HepG2 (cell line): Measurements from ENCODE around the gene ACAP2. TPM values are rescaled to one million over a fixed set of nuclear protein-coding genes. Genes with fewer than 3 reads are reported as not detected.
A peak's percentile ranks its signal among the peaks of the same experiment; 100 is the strongest.

ENCODE experiments used
- ATF4 ChIP-seq, 2 experiments: fragments of 450-650 bp in 1 of 2; sonication (generic) in 1 of 2; formaldehyde crosslinking; IDR thresholded peaks; 2 replicates each; pipeline versions ENCODE4 v1.5.0 to v1.8.0; 2020 to 2022; ENCODE audit warnings: mild to moderate bottlenecking in 1 of 2, missing genetic modification reagents in 1 of 2
- ELF4 ChIP-seq: sonication (generic); formaldehyde crosslinking; IDR thresholded peaks from 2 replicates; pipeline ENCODE4 v1.5.0; 2020; ENCODE audit warnings: missing genetic modification reagents, mild to moderate bottlenecking, moderate library complexity, borderline replicate concordance
- IKZF5 ChIP-seq: IDR thresholded peaks from 2 replicates; pipeline ENCODE4 v1.6.1; 2018; ENCODE audit warnings: missing genetic modification reagents, mild to moderate bottlenecking, missing compliant biosample characterization
- KIAA2018 ChIP-seq: sonication (generic); formaldehyde crosslinking; IDR thresholded peaks from 2 replicates; pipeline ENCODE4 v1.5.0; 2020; ENCODE audit warnings: mild to moderate bottlenecking, missing genetic modification reagents, borderline replicate concordance
- KLF12 ChIP-seq: sonication (generic); formaldehyde crosslinking; IDR thresholded peaks from 2 replicates; pipeline ENCODE4 v1.4.0; 2020; ENCODE audit warnings: missing genetic modification reagents, borderline replicate concordance
- KLF9 ChIP-seq: IDR thresholded peaks from 2 replicates; pipeline ENCODE4 v1.6.1; 2016; ENCODE audit warnings: low read depth
- MLLT10 ChIP-seq: sonication (generic); formaldehyde crosslinking; IDR thresholded peaks from 2 replicates; pipeline ENCODE4 v1.4.0; 2020; ENCODE audit warnings: missing genetic modification reagents
- MYC ChIP-seq: sonication (generic); formaldehyde crosslinking; IDR thresholded peaks from 2 replicates; pipeline ENCODE4 v1.9.0; 2021; ENCODE audit warnings: missing genetic modification reagents, borderline replicate concordance
- ZBTB21 ChIP-seq: sonication (generic); formaldehyde crosslinking; IDR thresholded peaks from 2 replicates; pipeline ENCODE4 v1.4.0; 2020; ENCODE audit warnings: missing genetic modification reagents
- ZNF234 ChIP-seq: sonication (generic); formaldehyde crosslinking; conservative IDR thresholded peaks from 2 replicates; pipeline ENCODE4 v1.5.1; 2020; ENCODE audit warnings: mild to moderate bottlenecking, missing genetic modification reagents
- ZNF329 ChIP-seq: sonication (generic); formaldehyde crosslinking; IDR thresholded peaks from 2 replicates; pipeline ENCODE4 v1.9.0; 2021; ENCODE audit warnings: low read depth, mild to moderate bottlenecking, missing genetic modification reagents
- ZNF441 ChIP-seq: sonication (generic); formaldehyde crosslinking; IDR thresholded peaks from 2 replicates; pipeline ENCODE4 v1.7.0; 2021; ENCODE audit warnings: missing genetic modification reagents, borderline replicate concordance
- ZSCAN31 ChIP-seq: sonication (generic); formaldehyde crosslinking; IDR thresholded peaks from 2 replicates; pipeline ENCODE4 v1.5.0; 2020; ENCODE audit warnings: low read depth, mild to moderate bottlenecking, missing genetic modification reagents
- polyA plus RNA-seq, 8 experiments: library from polyadenylated mRNA; depleted of rRNA in 3 of 8; stranded (reverse) in 7 of 8; unstranded in 1 of 8; fragments of >200 nt; fragmentation: Illumina TruSeq in 4 of 8; extraction: Trizol in 4 of 8; gene quantifications; 2 replicates each; pipeline versions ENCODE4 v1.2.1 to v1.2.3, GENCODE V29; 2011 to 2016; ENCODE audit warnings: low read depth in 4 of 8, missing spikeins in 1 of 8, mixed read lengths in 1 of 8; ENCODE audit not compliant: insufficient read depth in 1 of 8
- total RNA-seq, 5 experiments: library from RNA; depleted of rRNA; stranded (reverse); fragments of >200 nt; fragmentation: Illumina TruSeq; extraction: Trizol; gene quantifications; 2 replicates each; pipeline ENCODE4 v1.2.3, GENCODE V29; 2016; ENCODE audit warnings: low read depth in 1 of 5
- TF ChIP-seq, protein P1 (sequence below): IDR thresholded peaks from 2 replicates; pipeline ENCODE4 v1.6.1; 2016; ENCODE audit warnings: mild to moderate bottlenecking

The ACAP2 gene
- total and polyA plus RNA-seq, 2 of the 13 experiments (the other 11 are each of a cell fraction or from before 2014, with no cell fraction given), result 7.3 to 23.9 TPM

- TF ChIP-seq KIAA2018 (CRISPR knock-in tag) (no peak), ZNF441 (CRISPR knock-in tag) (no peak), ZNF234 (CRISPR knock-in tag) (no peak; the same call in 1 of the 2 replicates), KLF9 (CRISPR knock-in tag) (peak; percentile 80; the same call in 1 of the 2 replicates), MLLT10 (CRISPR knock-in tag) (peak; percentile 60; the same call in 1 of the 2 replicates), MYC (CRISPR knock-in tag) (peak; percentile 82), IKZF5 (CRISPR knock-in tag) (no peak), ATF4 (CRISPR knock-in tag; IDR thresholded peaks at IDR 0.05) (no peak), KLF12 (peak; percentile 53; the same call in 1 of the 2 replicates), ZBTB21 (CRISPR knock-in tag) (no peak), ZNF329 (peak; percentile 82), ZSCAN31 (CRISPR knock-in tag) (no peak), ELF4 (CRISPR knock-in tag) (no peak)
- TF ChIP-seq, protein P1, sequence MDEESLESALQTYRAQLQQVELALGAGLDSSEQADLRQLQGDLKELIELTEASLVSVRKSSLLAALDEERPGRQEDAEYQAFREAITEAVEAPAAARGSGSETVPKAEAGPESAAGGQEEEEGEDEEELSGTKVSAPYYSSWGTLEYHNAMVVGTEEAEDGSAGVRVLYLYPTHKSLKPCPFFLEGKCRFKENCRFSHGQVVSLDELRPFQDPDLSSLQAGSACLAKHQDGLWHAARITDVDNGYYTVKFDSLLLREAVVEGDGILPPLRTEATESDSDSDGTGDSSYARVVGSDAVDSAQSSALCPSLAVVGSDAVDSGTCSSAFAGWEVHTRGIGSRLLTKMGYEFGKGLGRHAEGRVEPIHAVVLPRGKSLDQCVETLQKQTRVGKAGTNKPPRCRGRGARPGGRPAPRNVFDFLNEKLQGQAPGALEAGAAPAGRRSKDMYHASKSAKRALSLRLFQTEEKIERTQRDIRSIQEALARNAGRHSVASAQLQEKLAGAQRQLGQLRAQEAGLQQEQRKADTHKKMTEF (CRISPR knock-in tag), result no peak
These were observed 172.6 kb downstream of the ACAP2 start (continued) for GRCh38 chr3:195270079-195270816.
